Kidney (tissue), 22 donors: ENCODE data around the gene CALML5. TPM values are rescaled to one million over a fixed set of nuclear protein-coding genes. Genes with fewer than 3 reads are reported as not detected.

ENCODE experiments used
- DNase-seq, 5 donors: peaks; one replicate each; pipeline ENCODE4 v3.0.0-alpha.2; 2013 to 2020
- FAIRE-seq: peaks from 2 replicates; lab custom pipeline; 2012; peaks lifted over from hg19 to GRCh38; lab: Jason Lieb, UNC
- H3K27ac ChIP-seq, 2 donors: one replicate each; pipeline ENCODE4 v1.7.0; 2013; ENCODE audit warnings: low read depth in 2 of 2, low read length in 2 of 2, inconsistent platforms in 1 of 2
- H3K27me3 ChIP-seq: one replicate; pipeline ENCODE4 v1.7.1; 2013; ENCODE audit warnings: low read length, inconsistent platforms; ENCODE audit not compliant: control insufficient read depth, insufficient read depth
- H3K36me3 ChIP-seq, 3 donors: one replicate each; pipeline versions ENCODE4 v1.7.0 to v1.7.1; 2013; ENCODE audit warnings: low read length in 3 of 3, control low read depth in 1 of 3, inconsistent platforms in 1 of 3; ENCODE audit not compliant: insufficient read depth in 3 of 3, control insufficient read depth in 2 of 3
- H3K4me1 ChIP-seq, 3 donors: one replicate each; pipeline versions ENCODE4 v1.7.0 to v1.7.1; 2013; ENCODE audit warnings: low read length in 3 of 3, inconsistent platforms in 1 of 3, low read depth in 1 of 3; ENCODE audit not compliant: control insufficient read depth in 2 of 3, insufficient read depth in 2 of 3
- H3K4me3 ChIP-seq, 3 donors: one replicate each; pipeline versions ENCODE4 v1.7.0 to v1.8.1; 2013; ENCODE audit warnings: low read length in 3 of 3, control low read depth in 1 of 3, inconsistent platforms in 1 of 3
- H3K9ac ChIP-seq, 3 donors: one replicate each; pipeline versions ENCODE4 v1.7.0 to v1.7.1; 2013; ENCODE audit warnings: low read length in 3 of 3, control low read depth in 1 of 3, inconsistent platforms in 1 of 3
- H3K9me3 ChIP-seq, 3 donors: one replicate each; pipeline versions ENCODE4 v1.7.0 to v1.7.1; 2013; ENCODE audit warnings: low read length in 3 of 3, control low read depth in 1 of 3, inconsistent platforms in 1 of 3; ENCODE audit not compliant: control insufficient read depth in 2 of 3, insufficient read depth in 1 of 3
- intact Hi-C: fragments of 100-400 bp; cut with DNase I; formaldehyde crosslinking; loops from one replicate; pipeline ENCODE4 v1.11.1; 2022
- long read RNA-seq, 10 donors: library from polyadenylated mRNA in 1 of 10; unstranded in 1 of 10; transcript quantifications; one replicate each; pipeline ENCODE4 v2.0.0 and lab custom pipeline, GENCODE V29; 2021 to 2026
- polyA plus RNA-seq: library from polyadenylated mRNA; stranded (reverse); fragments of 350-450 nt; fragmentation: Illumina TruSeq; extraction: RNeasy Lipid Tissue Mini Kit (QIAGEN cat#74804); gene quantifications from one replicate; pipeline ENCODE4 v1.2.3, GENCODE V29; 2014; ENCODE audit warnings: low read depth, low replicate concordance; ENCODE audit not compliant: insufficient read depth
- total RNA-seq: library from RNA; stranded (reverse); fragmentation: NEBNext Ultra II Directional; extraction: Animal tissue kit (Norgen Biotek cat#: 25700); gene quantifications from one replicate; pipeline ENCODE4 v1.2.1, GENCODE V29; 2021
- TF ChIP-seq, protein P1 (sequence below): IDR thresholded peaks from 3 replicates; pipeline ENCODE4 v1.5.1; 2012; ENCODE audit warnings: mild to moderate bottlenecking, moderate library complexity, borderline replicate concordance; ENCODE audit not compliant: insufficient read depth; ENCODE audit errors: extremely low read depth
- donor health status: control.
- donor health status: control.
- donor health status: control.
- donor health status: control.
- donor health status: control.
- donor health status: DM: yes; HTN: yes; CAD: no.
- donor health status: Normal renal cell carcinoma (clear cell type).

The CALML5 gene, protein sequence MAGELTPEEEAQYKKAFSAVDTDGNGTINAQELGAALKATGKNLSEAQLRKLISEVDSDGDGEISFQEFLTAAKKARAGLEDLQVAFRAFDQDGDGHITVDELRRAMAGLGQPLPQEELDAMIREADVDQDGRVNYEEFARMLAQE
- total RNA-seq (not detected), polyA plus RNA-seq (not detected)
- long read RNA-seq, donor 1: 0 reads
- long read RNA-seq, donor 2: 0 reads
- long read RNA-seq, donor 3: 0 reads
- long read RNA-seq, donor 4: 0 reads
- long read RNA-seq, donor 5: 0 reads
- long read RNA-seq, donor 6: 0 reads
- long read RNA-seq, donor 7: 0 reads
- long read RNA-seq, donor 8: 0 reads
- long read RNA-seq, donor 9: 0 reads
- long read RNA-seq, donor 10: 0 reads

DNA sequence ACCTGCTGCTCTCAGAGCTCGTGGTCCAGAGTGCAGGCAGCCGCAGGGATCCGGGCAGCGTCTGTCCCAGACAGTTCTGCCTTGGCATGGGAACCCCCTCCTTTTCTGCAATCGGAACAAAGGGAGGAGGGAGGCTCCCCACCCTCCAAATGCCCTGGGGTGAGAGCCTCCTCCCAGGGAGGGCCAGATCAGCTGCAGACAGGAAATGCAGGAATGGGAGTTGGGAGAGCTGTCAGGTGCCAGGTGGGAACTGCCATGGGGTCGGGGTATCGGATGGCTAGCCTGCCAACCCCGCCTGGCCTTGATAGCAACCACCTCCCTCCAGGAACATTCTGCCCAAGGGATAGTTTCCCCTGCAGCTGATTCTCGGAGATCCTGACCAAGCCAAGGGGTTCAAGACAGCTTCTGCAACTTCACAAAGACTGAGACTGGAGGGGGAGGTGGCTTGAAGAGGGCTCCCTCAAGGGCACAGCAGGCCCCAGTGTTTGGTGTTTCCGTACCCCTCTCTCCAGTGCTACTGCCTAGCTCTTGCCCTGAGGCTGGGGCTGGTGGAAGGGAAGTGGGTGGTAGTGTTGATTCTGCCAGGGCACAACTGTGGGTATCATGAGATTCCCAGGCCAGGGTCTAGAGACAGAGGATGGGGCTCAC, at the start of gene CALML5:
Gene CALML5, minus strand, starts transcription at position 78 of the 648 bp plus-strand sequence. CDS start 132 bp downstream, outside the sequence.
- FAIRE-seq: no peak
- TF ChIP-seq, protein P1, sequence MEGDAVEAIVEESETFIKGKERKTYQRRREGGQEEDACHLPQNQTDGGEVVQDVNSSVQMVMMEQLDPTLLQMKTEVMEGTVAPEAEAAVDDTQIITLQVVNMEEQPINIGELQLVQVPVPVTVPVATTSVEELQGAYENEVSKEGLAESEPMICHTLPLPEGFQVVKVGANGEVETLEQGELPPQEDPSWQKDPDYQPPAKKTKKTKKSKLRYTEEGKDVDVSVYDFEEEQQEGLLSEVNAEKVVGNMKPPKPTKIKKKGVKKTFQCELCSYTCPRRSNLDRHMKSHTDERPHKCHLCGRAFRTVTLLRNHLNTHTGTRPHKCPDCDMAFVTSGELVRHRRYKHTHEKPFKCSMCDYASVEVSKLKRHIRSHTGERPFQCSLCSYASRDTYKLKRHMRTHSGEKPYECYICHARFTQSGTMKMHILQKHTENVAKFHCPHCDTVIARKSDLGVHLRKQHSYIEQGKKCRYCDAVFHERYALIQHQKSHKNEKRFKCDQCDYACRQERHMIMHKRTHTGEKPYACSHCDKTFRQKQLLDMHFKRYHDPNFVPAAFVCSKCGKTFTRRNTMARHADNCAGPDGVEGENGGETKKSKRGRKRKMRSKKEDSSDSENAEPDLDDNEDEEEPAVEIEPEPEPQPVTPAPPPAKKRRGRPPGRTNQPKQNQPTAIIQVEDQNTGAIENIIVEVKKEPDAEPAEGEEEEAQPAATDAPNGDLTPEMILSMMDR: no peak
- no peaks in the 10 kb centered on the region for H3K27me3 ChIP-seq
- no peak within 1 kb of the TSS for H3K4me3 ChIP-seq
- DNase-seq: peak in 2 of 5 donors; percentile 35 to 58
- H3K4me1 ChIP-seq: peaks cover 0 to 20% (median 6%) of the 10 kb centered on the region in 3 donors
- intact Hi-C loops: no loop called here
- H3K36me3 ChIP-seq: no peaks in the 10 kb centered on the region
- no peaks in the 10 kb centered on the region for H3K9me3 ChIP-seq
- H3K9ac ChIP-seq: no peak within 1 kb of the TSS
- H3K27ac ChIP-seq: no peak within 1 kb of the TSS

DNA sequence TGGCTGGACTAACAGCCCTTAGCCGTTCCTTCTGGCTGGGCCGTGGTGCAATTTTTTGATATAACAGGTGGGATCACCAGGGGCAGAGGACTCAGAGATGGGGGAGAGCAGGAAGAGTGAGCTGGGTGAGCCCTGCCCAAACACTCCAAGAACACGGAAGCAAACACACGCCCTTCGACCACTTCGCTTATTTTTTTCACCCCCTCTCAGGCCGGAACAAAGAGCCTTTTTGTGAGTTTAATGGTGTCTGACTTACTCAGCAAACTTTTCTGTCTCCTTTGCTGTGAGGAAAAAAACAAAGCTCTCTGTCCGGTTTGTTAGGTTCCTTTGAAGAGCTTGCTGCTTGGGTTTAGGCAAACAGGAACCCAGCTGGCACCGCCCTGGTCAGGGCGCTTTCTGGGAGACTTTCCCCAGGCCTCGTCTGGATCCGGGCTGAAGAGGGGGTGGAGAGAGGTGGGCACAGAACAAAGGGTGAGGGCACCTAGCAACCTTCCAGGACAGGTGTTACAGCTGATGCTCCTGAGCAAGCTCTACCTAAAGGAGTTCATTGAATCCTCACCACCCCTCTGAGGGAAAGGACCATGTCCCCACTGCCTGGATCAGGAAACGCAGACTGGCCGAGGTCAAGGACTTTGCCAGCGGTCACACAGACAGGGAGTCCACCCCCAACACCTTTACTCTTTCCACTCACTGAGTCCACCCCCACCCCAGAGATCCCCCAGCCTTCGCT, 48.7 kb upstream of the CALML5 start:
- Histone ChIP-seq H3K9me3 (peaks cover 0 to 3% (median 0%) of the 10 kb centered on the region in 3 donors), H3K4me1 (peaks cover 0 to 30% (median 7%) of the 10 kb centered on the region in 3 donors), H3K27me3 (no peaks in the 10 kb centered on the region), H3K36me3 (no peaks in the 10 kb centered on the region), H3K4me3 (peak overlapping the region in 2 of 3 donors; percentile 33 to 48), H3K27ac (peak overlapping the region; percentile 7 to 37), H3K9ac (peak overlapping the region in 1 of 3 donors; percentile 28)
- TF ChIP-seq, protein P1: no peak
- DNase-seq (peak in 4 of 5 donors; percentile 57 to 86 (median 80)), FAIRE-seq (no peak)
- intact Hi-C loops: no loop called here

DNA sequence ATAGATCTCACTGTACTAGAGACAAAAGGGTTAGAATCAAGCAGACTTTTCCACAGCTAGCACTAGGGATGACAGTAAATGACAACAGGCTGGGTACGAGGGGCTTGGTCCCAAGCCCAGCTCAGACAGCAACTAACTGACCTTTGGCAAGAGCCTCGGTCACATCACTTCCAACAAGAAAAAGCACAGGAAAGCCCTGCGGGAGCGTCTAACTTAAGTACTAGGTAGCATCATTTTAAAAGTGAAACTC, 48.2 kb upstream of the CALML5 start:
- peak overlapping the region in 1 of 3 donors; percentile 28 for H3K9ac ChIP-seq
- H3K4me1 ChIP-seq: peaks cover 0 to 30% (median 7%) of the 10 kb centered on the region in 3 donors
- no peaks in the 10 kb centered on the region for H3K27me3 ChIP-seq
- peaks cover 0 to 7% (median 0%) of the 10 kb centered on the region in 3 donors for H3K9me3 ChIP-seq
- FAIRE-seq (no peak), DNase-seq (no peak)
- no peaks in the 10 kb centered on the region for H3K36me3 ChIP-seq
- peak overlapping the region in 2 of 3 donors; percentile 33 to 48 for H3K4me3 ChIP-seq
- peak overlapping the region; percentile 7 to 35 for H3K27ac ChIP-seq
- TF ChIP-seq, protein P1: no peak
- intact Hi-C loops: no loop called here
